Fibroblast of lung (primary cell): ENCODE data around the gene SLF2.

Source experiments
- CTCF ChIP-seq, 2 donors: IDR thresholded peaks in 1 of 2; conservative IDR thresholded peaks in 1 of 2; 1 replicate in 1 of 2; 2 replicates in 1 of 2; pipeline ENCODE4 v1.5.1; 2011 to 2012; ENCODE audit warnings: low read length in 2 of 2, control low read depth in 1 of 2, inconsistent platforms in 1 of 2, low read depth in 1 of 2, mild to moderate bottlenecking in 1 of 2
- EZH2 ChIP-seq: IDR thresholded peaks from 2 replicates; pipeline ENCODE4 v1.5.1; 2012; ENCODE audit warnings: low read length, control low read depth, mild to moderate bottlenecking; ENCODE audit errors: missing control alignments

- TF ChIP-seq CTCF (conservative IDR thresholded peaks at IDR 0.05 in 1 of 2, IDR thresholded peaks at IDR 0.05 in 1 of 2; ENCODE audit: low read depth in 1 of 2, low read length in 2 of 2) (no peak), EZH2 (no peak)
Measured at GRCh38 chr10:100928039-100928438, 15.3 kb downstream of the SLF2 start.
